Esophagus squamous epithelium (tissue), 4 donors: Measurements from ENCODE around the gene IFRD2.

Experiments used
- POLR2A ChIP-seq, 4 donors: fragments of 450-650 bp; IDR thresholded peaks; one replicate each; pipeline ENCODE4 v1.6.1; 2017; ENCODE audit warnings: antibody characterized with exemption in 4 of 4, mild to moderate bottlenecking in 4 of 4, moderate library complexity in 3 of 4
- TF ChIP-seq, protein P1 (sequence below), 6 experiments: fragments of 450-650 bp in 4 of 6; fragments of 200-600 bp in 2 of 6; sonication (generic) in 2 of 6; IDR thresholded peaks; one replicate each; pipeline ENCODE4 v1.5.1; 2016 to 2019; ENCODE audit warnings: antibody characterized with exemption in 6 of 6, mild to moderate bottlenecking in 4 of 6, moderate library complexity in 4 of 6

DNA sequence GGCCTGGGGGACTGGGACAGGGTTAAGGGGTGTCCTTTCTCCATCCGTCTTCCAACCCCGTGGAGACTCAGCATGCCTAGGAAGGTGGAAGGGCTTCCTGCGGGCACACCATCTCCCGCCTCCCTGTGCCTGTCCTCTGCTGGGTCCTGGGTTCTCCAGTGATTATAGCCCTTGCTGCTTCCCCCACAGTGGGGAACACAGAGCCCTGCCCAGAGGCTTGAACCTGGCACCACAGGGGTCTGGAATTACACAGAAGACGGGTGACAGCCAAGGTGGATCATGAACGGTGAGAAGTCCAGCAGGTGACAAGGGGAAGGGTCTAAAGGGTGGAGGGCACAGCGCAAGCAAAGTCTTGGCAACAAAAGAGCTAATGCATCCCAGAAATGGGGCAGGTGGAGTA lies 29.5 kb downstream of the IFRD2 start:
- TF ChIP-seq, protein P1, sequence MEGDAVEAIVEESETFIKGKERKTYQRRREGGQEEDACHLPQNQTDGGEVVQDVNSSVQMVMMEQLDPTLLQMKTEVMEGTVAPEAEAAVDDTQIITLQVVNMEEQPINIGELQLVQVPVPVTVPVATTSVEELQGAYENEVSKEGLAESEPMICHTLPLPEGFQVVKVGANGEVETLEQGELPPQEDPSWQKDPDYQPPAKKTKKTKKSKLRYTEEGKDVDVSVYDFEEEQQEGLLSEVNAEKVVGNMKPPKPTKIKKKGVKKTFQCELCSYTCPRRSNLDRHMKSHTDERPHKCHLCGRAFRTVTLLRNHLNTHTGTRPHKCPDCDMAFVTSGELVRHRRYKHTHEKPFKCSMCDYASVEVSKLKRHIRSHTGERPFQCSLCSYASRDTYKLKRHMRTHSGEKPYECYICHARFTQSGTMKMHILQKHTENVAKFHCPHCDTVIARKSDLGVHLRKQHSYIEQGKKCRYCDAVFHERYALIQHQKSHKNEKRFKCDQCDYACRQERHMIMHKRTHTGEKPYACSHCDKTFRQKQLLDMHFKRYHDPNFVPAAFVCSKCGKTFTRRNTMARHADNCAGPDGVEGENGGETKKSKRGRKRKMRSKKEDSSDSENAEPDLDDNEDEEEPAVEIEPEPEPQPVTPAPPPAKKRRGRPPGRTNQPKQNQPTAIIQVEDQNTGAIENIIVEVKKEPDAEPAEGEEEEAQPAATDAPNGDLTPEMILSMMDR (IDR thresholded peaks at IDR 0.05), result no peak
- no peak for TF ChIP-seq POLR2A (IDR thresholded peaks at IDR 0.05)
